Esophagus muscularis mucosa (tissue), 4 donors: ENCODE measurements around the gene HSDL2.

Experiments used
- EP300 ChIP-seq: sonication (generic); formaldehyde crosslinking; IDR thresholded peaks from one replicate; pipeline ENCODE4 v1.6.1; 2017; ENCODE audit warnings: antibody characterized with exemption
- POLR2A ChIP-seq: fragments of 450-650 bp; IDR thresholded peaks from one replicate; pipeline ENCODE4 v1.6.1; 2017; ENCODE audit warnings: antibody characterized with exemption, moderate library complexity, mild to moderate bottlenecking, low read depth
- POLR2AphosphoS5 ChIP-seq, 2 donors: sonication (generic); formaldehyde crosslinking; IDR thresholded peaks; one replicate each; pipeline ENCODE4 v1.6.1; 2017; ENCODE audit warnings: antibody characterized with exemption in 2 of 2
- TF ChIP-seq, protein P1 (sequence below), 3 experiments: fragments of 200-600 bp in 2 of 3; fragments of 450-650 bp in 1 of 3; sonication (generic) in 2 of 3; IDR thresholded peaks; one replicate each; pipeline ENCODE4 v1.5.1; 2017 to 2019; ENCODE audit warnings: antibody characterized with exemption in 3 of 3, mild to moderate bottlenecking in 2 of 3, moderate library complexity in 1 of 3

- TF ChIP-seq, protein P1, sequence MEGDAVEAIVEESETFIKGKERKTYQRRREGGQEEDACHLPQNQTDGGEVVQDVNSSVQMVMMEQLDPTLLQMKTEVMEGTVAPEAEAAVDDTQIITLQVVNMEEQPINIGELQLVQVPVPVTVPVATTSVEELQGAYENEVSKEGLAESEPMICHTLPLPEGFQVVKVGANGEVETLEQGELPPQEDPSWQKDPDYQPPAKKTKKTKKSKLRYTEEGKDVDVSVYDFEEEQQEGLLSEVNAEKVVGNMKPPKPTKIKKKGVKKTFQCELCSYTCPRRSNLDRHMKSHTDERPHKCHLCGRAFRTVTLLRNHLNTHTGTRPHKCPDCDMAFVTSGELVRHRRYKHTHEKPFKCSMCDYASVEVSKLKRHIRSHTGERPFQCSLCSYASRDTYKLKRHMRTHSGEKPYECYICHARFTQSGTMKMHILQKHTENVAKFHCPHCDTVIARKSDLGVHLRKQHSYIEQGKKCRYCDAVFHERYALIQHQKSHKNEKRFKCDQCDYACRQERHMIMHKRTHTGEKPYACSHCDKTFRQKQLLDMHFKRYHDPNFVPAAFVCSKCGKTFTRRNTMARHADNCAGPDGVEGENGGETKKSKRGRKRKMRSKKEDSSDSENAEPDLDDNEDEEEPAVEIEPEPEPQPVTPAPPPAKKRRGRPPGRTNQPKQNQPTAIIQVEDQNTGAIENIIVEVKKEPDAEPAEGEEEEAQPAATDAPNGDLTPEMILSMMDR (IDR thresholded peaks at IDR 0.05), result no peak
- TF ChIP-seq POLR2A (no peak), POLR2AphosphoS5 (IDR thresholded peaks at IDR 0.05) (no peak), EP300 (no peak)
Observed at GRCh38 chr9:112487008-112487798, 107.3 kb downstream of the HSDL2 start.
